Activated B cell treated with CpG ODN at 0.5 μM for 24 hours (primary cell): ENCODE data around the gene CRACDL. TPM values are rescaled to one million over a fixed set of nuclear protein-coding genes. Genes with fewer than 3 reads are reported as not detected.
"Not testable (repeated sequence)": the region's sequence is repeated elsewhere in the genome, so short reads cannot be mapped to it uniquely, and the experiment has no call there.

ENCODE experiments used
- ATAC-seq: fragments of 200-7000 bp; cut with Tn5 transposase; one replicate; pipeline ENCODE4 v1.10.0; 2021; ENCODE audit warnings: low read depth, mild to moderate bottlenecking, moderate library complexity
- CTCF ChIA-PET: fragments of 350-600 bp; sonication (Branson Sonifier 250); formaldehyde crosslinking; loops from one replicate; lab custom pipeline; 2021; ENCODE audit warnings: antibody characterized with exemption; lab: Charles Lee
- POLR2A ChIA-PET: fragments of 350-600 bp; sonication (Branson Sonifier 250); formaldehyde crosslinking; loops from one replicate; lab custom pipeline; 2021; ENCODE audit warnings: antibody characterized with exemption; lab: Charles Lee
- DNase-seq: peaks from one replicate; pipeline ENCODE4 v3.0.0; 2022
- H3K27ac Mint-ChIP-seq: one replicate; pipeline ENCODE4 v1.8.0; 2020; ENCODE audit warnings: mixed read lengths
- H3K27me3 Mint-ChIP-seq: one replicate; pipeline ENCODE4 v1.8.0; 2021; ENCODE audit warnings: mixed read lengths
- H3K36me3 Mint-ChIP-seq: one replicate; pipeline ENCODE4 v1.8.0; 2021; ENCODE audit warnings: low read depth, mixed read lengths
- H3K4me1 Mint-ChIP-seq: one replicate; pipeline ENCODE4 v1.8.0; 2021; ENCODE audit warnings: mixed read lengths
- H3K4me3 Mint-ChIP-seq: one replicate; pipeline ENCODE4 v1.8.0; 2020; ENCODE audit warnings: mild to moderate bottlenecking, mixed read lengths
- H3K9me3 Mint-ChIP-seq: one replicate; pipeline ENCODE4 v1.8.0; 2020; ENCODE audit warnings: mixed read lengths
- intact Hi-C: fragments of 100-400 bp; cut with micrococcal nuclease; formaldehyde crosslinking; loops from one replicate; pipeline ENCODE4 v1.15.1; 2024
- total RNA-seq: library from RNA; stranded (reverse); gene quantifications from 2 replicates; pipeline ENCODE4 v1.2.3, GENCODE V29; 2022
- TF ChIP-seq, protein P1 (sequence below): fragments of 200-600 bp; IDR thresholded peaks from one replicate; pipeline ENCODE4 v1.8.0; 2022; ENCODE audit warnings: antibody characterized with exemption, mild to moderate bottlenecking

The CRACDL gene
- total RNA-seq, 1 donor from 2014 or later: not detected

DNA sequence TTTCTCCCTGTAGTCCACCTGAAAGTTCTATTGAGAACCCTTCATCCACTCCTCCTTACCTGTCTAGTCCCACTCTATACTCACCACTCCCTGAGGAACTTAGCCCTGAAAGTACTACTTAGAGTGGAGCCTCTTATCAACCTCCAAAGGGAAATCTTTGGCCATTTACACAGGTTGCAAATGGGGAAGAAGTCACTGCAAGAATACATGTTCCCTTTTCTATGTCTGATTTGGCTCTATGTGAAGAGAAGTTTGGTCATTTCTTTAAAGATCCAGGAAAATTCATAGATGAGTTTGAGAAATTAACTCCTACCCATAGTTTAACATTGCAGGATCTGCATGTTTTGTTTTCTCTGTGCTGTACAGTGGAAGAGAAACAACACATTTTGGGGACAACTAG lies 182.2 kb downstream of the CRACDL start:
- no peaks in the 10 kb centered on the region for H3K27me3 Mint-ChIP-seq
- H3K27ac Mint-ChIP-seq: no peak overlapping the region
- no peaks in the 10 kb centered on the region for H3K36me3 Mint-ChIP-seq
- intact Hi-C loops: loop anchor here (10.0 kb wide), 1 partner anchor 299 kb away; no protein-coding TSS in a partner anchor
- H3K4me1 Mint-ChIP-seq: peaks cover 29% of the 10 kb centered on the region
- TF ChIP-seq, protein P1, sequence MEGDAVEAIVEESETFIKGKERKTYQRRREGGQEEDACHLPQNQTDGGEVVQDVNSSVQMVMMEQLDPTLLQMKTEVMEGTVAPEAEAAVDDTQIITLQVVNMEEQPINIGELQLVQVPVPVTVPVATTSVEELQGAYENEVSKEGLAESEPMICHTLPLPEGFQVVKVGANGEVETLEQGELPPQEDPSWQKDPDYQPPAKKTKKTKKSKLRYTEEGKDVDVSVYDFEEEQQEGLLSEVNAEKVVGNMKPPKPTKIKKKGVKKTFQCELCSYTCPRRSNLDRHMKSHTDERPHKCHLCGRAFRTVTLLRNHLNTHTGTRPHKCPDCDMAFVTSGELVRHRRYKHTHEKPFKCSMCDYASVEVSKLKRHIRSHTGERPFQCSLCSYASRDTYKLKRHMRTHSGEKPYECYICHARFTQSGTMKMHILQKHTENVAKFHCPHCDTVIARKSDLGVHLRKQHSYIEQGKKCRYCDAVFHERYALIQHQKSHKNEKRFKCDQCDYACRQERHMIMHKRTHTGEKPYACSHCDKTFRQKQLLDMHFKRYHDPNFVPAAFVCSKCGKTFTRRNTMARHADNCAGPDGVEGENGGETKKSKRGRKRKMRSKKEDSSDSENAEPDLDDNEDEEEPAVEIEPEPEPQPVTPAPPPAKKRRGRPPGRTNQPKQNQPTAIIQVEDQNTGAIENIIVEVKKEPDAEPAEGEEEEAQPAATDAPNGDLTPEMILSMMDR: no peak
- H3K4me3 Mint-ChIP-seq: no peak overlapping the region
- DNase-seq (no peak), ATAC-seq (no peak)
- CTCF ChIA-PET: no interaction called here
- no peaks in the 10 kb centered on the region for H3K9me3 Mint-ChIP-seq
- POLR2A ChIA-PET: no interaction called here

DNA sequence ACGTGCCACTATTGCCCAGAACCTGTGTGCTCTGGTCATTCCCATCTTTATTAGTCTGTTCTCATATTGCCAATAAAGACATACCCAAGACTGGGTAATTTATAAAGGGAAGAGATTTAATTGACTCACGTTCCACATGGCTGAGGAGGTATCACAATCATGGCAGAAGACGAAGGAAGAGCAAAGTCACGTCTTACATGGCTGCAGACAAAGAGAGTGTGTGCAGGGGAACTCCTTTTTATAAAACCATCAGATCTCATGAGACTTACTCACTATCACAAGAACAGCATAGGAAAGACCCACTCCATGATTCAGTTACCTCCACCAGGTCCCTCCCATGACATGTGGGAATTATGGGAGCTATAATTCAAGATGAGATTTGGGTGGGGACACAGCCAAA lies 183.3 kb downstream of the CRACDL start:
- POLR2A ChIA-PET, DNase-seq, H3K4me3 Mint-ChIP-seq, H3K9me3 Mint-ChIP-seq, H3K36me3 Mint-ChIP-seq, CTCF ChIA-PET, ATAC-seq, H3K27ac Mint-ChIP-seq, H3K27me3 Mint-ChIP-seq: not testable (repeated sequence)
- intact Hi-C loops: loop anchor here (10.0 kb wide), 1 partner anchor 298 kb away; no protein-coding TSS in a partner anchor
- peaks cover 29% of the 10 kb centered on the region for H3K4me1 Mint-ChIP-seq

DNA sequence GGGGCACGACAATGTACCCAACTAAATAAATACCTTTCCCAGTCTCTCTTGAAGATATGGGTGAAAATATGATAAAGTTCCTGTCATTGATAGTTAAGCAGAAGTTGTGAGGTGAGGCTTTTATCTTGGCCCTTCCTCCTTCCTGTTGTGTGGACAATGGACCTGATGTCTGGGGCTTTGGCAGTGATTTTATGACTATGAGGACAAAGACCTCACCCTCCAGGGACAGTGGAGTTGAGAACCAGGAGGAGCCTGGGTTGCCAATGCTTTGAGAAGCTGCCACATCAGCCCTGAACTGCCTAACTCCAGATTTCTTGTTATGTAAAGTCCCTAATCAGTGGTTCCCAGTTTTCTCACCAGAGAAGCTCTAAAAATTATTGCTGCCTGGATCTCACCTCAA lies 184.3 kb downstream of the CRACDL start:
- ATAC-seq (no peak), DNase-seq (no peak)
- H3K36me3 Mint-ChIP-seq: no peaks in the 10 kb centered on the region
- POLR2A ChIA-PET: no interaction called here
- CTCF ChIA-PET: no interaction called here
- H3K27me3 Mint-ChIP-seq: no peaks in the 10 kb centered on the region
- H3K4me1 Mint-ChIP-seq: peaks cover 23% of the 10 kb centered on the region
- no peak overlapping the region for H3K27ac Mint-ChIP-seq
- H3K4me3 Mint-ChIP-seq: no peak overlapping the region
- TF ChIP-seq, protein P1: no peak
- H3K9me3 Mint-ChIP-seq: no peaks in the 10 kb centered on the region
- intact Hi-C loops: loop anchor here (10.0 kb wide), 1 partner anchor 297 kb away; no protein-coding TSS in a partner anchor

DNA sequence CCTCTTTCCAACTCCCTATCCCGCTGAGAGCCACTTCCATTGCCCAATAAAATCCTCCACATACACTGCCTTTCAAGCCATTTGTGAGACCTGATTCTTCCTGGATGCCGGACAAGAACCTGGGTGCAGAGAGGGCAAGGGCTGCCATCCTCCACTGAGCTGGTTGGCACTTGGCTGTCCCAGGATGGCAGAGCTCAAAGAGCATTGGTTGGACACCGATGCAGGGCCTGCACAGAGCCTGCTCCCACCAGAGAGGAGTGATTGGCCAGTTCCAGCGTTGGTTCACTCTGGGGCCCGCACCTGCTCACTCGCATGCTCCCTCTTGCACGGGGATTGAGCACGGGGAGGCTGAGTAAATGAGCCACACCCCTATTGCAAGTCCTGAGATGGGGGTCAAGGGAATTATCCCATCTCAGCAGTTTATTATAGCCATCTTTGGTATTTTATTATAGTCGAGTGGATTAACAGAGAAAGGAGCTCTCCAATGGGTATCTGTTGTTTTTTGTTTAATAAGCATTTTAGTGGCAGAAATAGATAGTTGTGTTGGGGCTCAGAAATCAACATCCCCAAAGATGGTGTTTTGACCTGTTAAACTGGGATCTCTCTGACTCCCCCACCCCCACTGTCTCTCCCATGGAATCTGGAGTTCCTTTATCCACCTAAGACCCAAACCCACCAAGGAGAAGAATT lies 185.3 kb downstream of the CRACDL start:
- peaks cover 23% of the 10 kb centered on the region for H3K4me1 Mint-ChIP-seq
- H3K27me3 Mint-ChIP-seq: no peaks in the 10 kb centered on the region
- H3K4me3 Mint-ChIP-seq: no peak overlapping the region
- intact Hi-C loops: loop anchor here (10.0 kb wide), 1 partner anchor 296 kb away; no protein-coding TSS in a partner anchor
- no peak for ATAC-seq
- TF ChIP-seq, protein P1: no peak
- H3K27ac Mint-ChIP-seq: no peak overlapping the region
- no peaks in the 10 kb centered on the region for H3K36me3 Mint-ChIP-seq
- CTCF ChIA-PET: no interaction called here
- DNase-seq: no peak
- POLR2A ChIA-PET: no interaction called here
- H3K9me3 Mint-ChIP-seq: no peaks in the 10 kb centered on the region

GRCh38 chr2:98749066-98749450 lies 187.0 kb downstream of the CRACDL start:
- ChIA-PET POLR2A (interaction anchor here (0.6 to 1.2 kb wide), 2 partner anchors 37 to 1177 kb away, joined by 3 read pairs; no protein-coding TSS in a partner anchor), CTCF (no interaction called here)
- intact Hi-C loops: no loop called here
- TF ChIP-seq, protein P1: no peak
- Mint-ChIP-seq H3K4me1 (peaks cover 22% of the 10 kb centered on the region), H3K4me3 (peak overlapping the region; percentile 49), H3K36me3 (no peaks in the 10 kb centered on the region), H3K27ac (peak overlapping the region; percentile 1), H3K9me3 (no peaks in the 10 kb centered on the region), H3K27me3 (no peaks in the 10 kb centered on the region)
- no peak for DNase-seq
- ATAC-seq: peak; percentile 62
